BJ (cell line): ENCODE results near the gene UBASH3B. TPM values are rescaled to one million over a fixed set of nuclear protein-coding genes. Genes with fewer than 3 reads are reported as not detected.

ENCODE experiments used
- CTCF ChIA-PET: fragments of 350-600 bp; formaldehyde crosslinking; extraction: SDS; loops from one replicate; lab custom pipeline; 2021; ENCODE audit warnings: antibody characterized with exemption, inconsistent platforms; lab: Yijun Ruan, JAX
- POLR2A ChIA-PET: fragments of 300-600 bp; sonication (Branson Sonifier 250); formaldehyde crosslinking; extraction: SDS; loops from one replicate; lab custom pipeline; 2021; ENCODE audit warnings: antibody characterized with exemption; lab: Charles Lee
- DNase-seq: peaks from one replicate; pipeline ENCODE4 v3.0.0-alpha.2; 2011; ENCODE audit warnings: low read depth
- H3K27me3 ChIP-seq: 2 replicates; pipeline ENCODE4 v1.6.0; 2011; ENCODE audit warnings: low read length; ENCODE audit not compliant: control insufficient read depth, insufficient read depth
- H3K36me3 ChIP-seq: 2 replicates; pipeline ENCODE4 v1.5.1; 2011; ENCODE audit warnings: low read length; ENCODE audit not compliant: control insufficient read depth, insufficient read depth
- H3K4me3 ChIP-seq: 2 replicates; pipeline ENCODE4 v1.5.1; 2011; ENCODE audit warnings: low read depth, mild to moderate bottlenecking, control low read depth, low read length
- CTCF ChIP-seq: IDR thresholded peaks from 2 replicates; pipeline ENCODE4 v1.5.1; 2011; ENCODE audit warnings: low read depth, mild to moderate bottlenecking, control low read depth, inconsistent platforms, low read length, moderate library complexity; ENCODE audit not compliant: insufficient read depth
- polyA plus RNA-seq: library from polyadenylated mRNA; depleted of rRNA; stranded (reverse); fragments of >200 nt; gene quantifications from 2 replicates; pipeline ENCODE4 v1.2.3, GENCODE V29; 2011; rRNA removed
- small RNA-seq: library from RNA; depleted of rRNA; stranded (forward); fragments of <200 nt; gene quantifications from one replicate; pipeline ENCODE3, GENCODE V24; 2012; ENCODE audit warnings: low replicate concordance, low read depth; ENCODE audit not compliant: insufficient read length

The UBASH3B gene
- polyA plus RNA-seq, 1 experiment, result 28.4 TPM

GRCh38 chr11:122863704-122864326, 208.3 kb downstream of the UBASH3B start:
- Histone ChIP-seq H3K4me3 (no peak overlapping the region), H3K36me3 (no peaks in the 10 kb centered on the region), H3K27me3 (peaks cover 4% of the 10 kb centered on the region)
- ChIA-PET POLR2A (interaction anchor here (0.7 kb wide), 1 partner anchor 156 kb away, joined by 3 read pairs; no protein-coding TSS in a partner anchor), CTCF (interaction anchor here (0.6 to 15.8 kb wide), 31 partner anchors 9 to 236 kb away, joined by 3 to 321 read pairs (median 4); partner anchors contain the start of gene BSX)
- peak; percentile 91 for TF ChIP-seq CTCF
- no peak for DNase-seq

Small RNA genes lying within 50 kb of the gene (small RNA-seq; reads per million reads assigned to genes)
- gene RF01210, result not detected

Other genes starting within 250 kb of the UBASH3B start
- not detected in 2 replicates for gene CRTAM, start 182.8 kb downstream of the UBASH3B start, polyA plus RNA-seq
- gene JHY, start 227.0 kb downstream of the UBASH3B start, polyA plus RNA-seq, result 4.4 and 5.7 TPM in 2 replicates